NCI-H82 (cell line): ENCODE data around the gene IL12B.
"Not testable (repeated sequence)": the region's sequence is repeated elsewhere in the genome, so short reads cannot be mapped to it uniquely, and the experiment has no call there.

Source experiments
- DNase-seq: peaks from one replicate; lab custom pipeline; 2025; lab: John Stamatoyannopoulos, UW

The IL12B gene

DNA sequence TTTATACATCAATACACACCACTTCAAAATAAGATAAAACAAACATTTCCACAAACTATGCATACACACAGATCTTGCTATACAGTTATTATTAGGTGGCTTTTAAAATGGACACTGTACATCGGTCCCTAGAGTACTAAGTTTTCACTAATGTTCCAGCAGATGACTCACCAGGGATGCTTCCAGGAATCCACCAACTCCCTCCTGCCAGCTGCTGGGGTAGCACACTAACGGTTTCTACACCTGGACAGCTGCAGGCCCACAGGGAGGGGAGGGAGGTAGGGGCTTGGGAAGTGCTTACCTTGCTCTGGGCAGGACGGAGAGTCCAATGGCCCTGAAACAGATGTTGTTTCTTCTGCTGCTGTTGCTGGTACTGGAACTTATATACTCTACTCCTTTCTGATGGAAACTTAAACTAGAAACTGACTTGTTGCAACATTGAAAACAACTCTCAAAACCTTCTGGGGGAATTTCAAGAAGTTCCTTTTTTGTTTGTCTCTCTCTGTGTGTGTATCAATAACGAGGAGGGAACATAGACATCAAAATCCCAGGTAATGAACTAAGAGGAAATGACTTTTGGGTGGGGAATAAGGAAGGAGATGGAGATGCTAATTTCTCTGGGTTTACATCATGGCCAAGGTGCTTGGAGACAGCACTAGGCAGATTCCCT is at the start of gene IL12B:
TSS of gene IL12B (minus strand) at position 357 of the 670 bp plus-strand sequence. CDS start 3,705 bp downstream, outside the sequence.
- DNase-seq, result no peak

DNA sequence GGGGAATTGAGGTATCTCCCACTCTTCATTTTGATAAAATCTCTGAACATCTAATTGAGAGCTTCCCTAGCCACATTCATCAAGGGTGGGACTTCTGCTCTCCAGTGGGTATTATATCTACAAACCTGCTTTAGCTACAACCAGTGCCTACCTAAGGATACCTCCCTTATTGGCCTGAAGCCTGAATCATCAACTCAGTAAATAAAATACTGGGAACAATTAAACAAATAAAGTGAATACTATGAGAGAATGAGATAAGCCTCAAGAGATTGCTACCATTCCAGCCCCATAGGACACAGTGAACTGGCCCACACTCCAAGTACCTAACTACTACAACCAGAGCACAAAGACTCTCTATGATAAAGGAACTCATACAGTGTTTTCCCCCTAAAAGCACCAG is 47.4 kb upstream of the IL12B start:
- DNase-seq, result no peak

DNA sequence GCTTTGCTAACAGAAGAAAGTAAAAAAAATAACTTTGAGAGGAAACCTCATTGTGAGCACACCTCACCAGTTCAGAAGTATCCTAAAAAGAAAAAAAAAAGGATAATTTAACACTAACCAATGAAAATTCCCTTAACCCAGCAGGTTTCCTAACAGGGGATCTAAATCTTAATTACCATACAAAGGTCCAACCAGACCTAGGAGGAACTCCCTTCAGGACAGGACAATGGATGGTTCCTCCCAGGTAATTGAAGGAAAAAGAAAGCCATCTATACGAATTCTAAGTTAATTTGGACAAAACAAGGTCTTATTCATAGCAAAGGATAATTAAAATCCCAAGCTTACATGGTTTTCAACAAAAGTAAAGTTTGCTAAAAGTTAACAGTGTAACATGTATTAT is 37.6 kb upstream of the IL12B start:
- DNase-seq, result not testable (repeated sequence)

DNA sequence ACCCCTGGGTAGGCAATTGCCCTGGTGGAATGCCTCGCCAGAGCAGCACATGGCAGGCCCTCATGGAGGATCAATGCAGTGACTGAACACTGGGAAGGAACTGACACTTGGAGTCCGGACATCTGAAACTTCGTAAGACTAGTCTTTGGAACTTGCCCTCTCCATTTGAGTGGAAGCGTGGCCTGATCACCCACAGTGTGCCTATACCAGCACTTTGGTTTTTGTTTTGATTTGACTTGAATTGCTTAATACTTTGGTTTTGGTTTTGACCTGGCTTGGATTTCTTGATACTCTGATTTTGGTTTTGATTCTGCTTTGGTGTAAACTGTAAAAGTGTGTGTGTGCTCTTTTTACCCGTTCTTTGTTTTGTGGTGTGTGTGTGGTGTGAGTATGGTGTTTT is 36.5 kb upstream of the IL12B start:
- DNase-seq, result not testable (repeated sequence)

DNA sequence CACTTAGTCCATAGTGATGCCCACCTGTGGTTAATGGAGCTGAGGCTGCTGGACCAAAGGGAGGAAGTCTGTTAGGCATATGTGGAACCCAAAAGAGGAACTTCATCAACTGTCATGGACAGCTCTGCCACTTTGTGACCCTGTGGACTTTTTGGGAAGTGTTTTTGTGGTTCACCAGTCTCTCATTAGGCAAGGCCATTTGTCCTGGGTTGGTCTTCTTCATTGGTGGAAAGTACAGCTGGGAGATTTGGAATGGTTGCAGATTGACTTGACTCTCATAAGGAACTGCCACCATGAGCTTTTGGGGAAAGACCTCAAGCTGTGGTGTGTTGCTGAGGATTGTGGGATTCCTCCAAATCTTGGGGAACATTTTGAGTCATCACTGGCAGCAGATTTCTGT is 31.9 kb upstream of the IL12B start:
- DNase-seq, result no peak

DNA sequence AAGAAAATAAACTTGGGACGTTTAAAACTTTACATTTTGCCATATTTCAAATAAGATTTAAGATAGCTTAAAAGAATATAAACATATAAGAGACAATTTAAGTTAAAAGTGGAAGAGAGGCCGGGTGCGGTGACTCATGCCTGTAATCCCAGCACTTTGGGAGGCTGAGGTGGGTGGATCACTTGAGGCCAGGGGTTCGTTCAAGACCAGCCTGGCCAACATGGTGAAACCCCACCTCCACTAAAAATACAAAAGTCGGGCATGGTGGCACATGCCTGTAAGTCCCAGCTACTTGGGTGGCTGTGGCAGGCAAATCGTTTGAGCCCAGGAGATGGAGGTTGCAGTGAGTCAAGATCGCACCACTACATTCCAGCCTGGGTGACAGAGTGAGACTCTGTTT is 29.6 kb upstream of the IL12B start:
- not testable (repeated sequence) for DNase-seq

DNA sequence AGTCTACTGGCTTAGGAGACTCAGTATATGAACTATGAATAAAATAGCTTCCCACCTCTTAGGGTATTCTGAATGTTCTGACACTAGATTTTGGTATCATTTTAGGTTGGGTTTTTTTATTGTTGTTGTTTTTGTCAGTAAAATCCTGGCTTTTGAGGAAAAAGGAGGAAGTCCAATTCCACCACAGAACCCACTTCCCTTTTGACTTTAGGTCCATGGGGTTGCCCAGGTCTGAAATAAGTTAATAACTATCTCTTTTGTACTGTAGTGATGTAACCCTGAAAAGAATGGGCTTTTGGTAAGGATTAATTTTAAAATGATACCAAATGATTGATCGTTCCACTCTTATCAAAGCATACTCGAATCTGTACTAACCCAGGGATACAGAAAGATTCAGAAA is 29.1 kb upstream of the IL12B start:
- DNase-seq, result no peak

DNA sequence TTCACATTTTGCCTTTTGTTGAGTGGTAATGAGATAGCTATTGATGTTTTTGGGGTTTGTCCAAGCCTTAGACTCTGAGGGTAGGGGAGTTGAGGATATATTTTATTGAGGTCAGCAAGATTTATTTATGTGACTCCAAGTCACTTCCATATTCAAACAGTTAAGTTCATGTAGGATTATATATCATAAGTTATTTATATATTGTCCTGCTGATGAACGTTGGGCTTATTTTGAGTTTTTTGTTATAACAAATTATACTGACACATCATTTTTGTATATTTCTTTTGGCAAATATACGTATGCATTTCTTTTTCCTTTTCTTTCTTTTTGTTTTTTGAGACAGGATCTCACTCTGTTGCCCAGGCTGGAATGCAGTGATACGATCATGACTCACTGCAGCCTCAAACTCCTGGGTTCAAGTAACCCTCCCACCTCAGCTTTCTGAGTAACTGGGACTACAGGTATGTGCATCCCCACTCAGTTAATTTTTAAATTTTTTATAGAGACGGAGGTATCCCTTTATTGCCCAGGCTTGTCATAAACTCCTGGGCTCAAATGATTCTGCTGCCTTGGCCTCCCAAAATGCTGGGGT is 23.5 kb upstream of the IL12B start:
- no peak for DNase-seq

DNA sequence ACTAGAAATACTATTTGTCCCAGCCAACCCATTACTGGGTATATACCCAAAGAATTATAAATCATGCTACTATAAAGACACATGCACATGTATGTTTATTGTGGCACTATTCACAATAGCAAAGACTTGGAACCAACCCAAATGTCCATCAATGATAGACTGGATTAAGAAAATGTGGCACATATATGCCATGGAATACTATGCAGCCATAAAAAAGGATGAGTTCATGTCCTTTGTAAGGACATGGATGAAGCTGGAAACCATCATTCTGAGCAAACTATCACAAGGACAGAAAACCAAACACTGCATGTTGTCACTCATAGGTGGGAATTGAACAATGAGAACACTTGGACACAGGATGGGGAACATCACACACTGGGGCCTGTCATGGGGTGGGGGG is 20.4 kb upstream of the IL12B start:
- not testable (repeated sequence) for DNase-seq

DNA sequence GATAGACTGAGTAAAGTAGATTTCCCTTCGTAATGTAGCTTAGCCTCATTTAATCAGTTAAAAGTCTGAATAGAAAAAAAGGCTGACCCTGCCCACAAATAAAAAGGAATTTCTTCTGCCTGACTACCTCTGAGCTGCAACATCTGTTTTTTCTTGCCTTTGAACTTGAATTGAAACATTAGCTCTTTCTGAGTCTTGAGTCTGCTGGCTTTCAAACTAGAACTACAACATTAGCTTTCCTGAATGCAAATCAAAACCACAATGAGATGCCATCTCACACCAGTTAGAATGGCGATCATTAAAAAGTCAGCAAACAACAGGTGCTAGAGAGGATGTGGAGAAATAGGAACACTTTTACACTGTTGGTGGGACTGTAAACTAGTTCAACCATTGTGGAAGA is 19.9 kb upstream of the IL12B start:
- not testable (repeated sequence) for DNase-seq

DNA sequence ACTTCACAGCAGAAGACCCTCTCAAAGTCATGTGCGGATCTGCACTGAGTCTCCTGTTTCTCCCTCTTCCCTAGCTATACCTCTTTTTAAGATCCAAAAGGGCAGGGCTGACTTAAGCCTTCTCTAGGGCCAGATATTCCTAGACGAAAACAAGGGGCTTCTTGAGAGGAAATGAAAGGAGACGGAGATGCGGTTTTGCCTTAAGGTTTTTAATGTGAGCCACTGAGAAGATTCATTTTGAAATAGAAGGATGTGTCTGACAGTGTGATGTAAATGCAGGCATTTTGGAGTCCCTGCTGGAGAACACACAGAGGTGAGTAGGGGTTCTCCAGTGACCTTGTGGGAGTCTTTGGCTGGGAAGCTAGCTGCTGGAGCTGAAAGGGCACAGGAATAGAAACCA is 15.6 kb upstream of the IL12B start:
- no peak for DNase-seq

DNA sequence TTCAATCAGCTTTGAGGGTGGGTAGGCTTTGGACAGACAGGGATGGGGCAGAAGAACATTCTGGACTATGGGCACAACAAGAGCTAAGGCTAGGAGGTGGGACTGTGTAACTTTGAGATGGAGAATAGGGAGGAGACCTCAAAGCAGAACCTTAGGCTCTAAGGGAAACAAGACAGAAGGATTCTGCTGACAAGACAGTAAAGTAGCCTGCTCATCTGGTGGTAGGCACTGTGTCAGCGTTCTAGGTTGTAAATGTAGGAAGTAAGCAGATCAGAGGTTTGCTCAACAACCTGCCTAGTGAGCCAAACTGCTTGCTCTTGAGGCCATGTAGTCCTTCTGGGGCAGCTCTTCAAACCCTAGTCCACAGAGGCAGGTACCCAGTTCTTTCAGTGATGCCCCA is 15.0 kb upstream of the IL12B start:
- DNase-seq, result no peak

DNA sequence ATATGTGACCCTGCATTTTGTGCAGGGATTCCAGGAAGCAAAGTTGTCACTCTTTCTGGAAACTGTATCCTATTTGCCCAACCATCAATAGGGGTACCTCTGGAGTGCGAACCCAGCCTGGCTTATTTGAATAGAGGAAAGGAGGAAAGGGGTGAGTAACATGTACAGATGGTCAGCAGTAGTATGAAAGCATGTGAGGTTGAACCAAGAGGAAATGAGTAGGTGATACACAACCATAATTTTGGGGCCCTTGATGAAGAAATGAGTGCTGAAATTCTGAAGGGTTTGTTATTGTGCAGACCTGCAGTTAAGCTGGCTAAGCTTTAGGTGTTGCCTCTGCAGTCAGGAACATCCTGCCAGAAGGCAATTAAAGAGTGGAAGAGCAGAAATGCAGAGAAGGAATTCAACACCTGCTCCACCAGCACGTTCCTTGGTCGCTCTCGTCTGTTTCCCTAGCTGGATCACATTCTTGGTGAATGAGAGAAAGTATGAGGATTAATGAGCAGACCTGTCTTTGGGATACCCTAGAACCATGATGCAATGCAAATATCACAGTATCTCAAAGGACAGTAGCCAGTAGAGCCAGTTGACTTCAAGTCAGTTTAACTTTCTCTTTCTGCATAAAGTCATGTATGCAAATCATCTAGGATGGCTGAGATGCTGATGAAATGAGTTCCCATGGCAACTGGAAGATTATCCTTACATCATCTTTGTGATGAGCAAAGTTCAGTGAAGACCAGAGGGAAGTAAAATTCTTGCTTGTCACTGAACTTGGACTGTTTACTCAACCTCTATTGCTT is 13.2 kb upstream of the IL12B start:
- no peak for DNase-seq

DNA sequence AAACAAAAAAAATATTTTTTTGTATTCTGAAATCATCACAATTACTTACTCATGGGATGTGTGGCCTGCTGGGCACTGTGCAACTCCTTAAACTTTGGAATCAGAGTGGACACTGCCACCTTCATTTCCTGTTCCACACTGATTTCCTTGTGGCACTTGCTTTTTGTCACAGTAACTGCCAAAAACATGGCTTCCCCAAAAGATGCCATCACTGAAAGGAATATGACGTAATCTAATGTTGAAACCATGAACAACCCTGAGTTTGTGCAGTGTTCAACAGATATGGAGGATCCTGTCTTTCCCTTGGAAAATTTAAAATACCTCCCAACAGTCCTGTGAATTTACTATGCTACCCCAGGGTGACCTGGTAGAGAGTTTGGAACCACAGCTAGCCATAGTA is 12.6 kb upstream of the IL12B start:
- DNase-seq, result no peak

DNA sequence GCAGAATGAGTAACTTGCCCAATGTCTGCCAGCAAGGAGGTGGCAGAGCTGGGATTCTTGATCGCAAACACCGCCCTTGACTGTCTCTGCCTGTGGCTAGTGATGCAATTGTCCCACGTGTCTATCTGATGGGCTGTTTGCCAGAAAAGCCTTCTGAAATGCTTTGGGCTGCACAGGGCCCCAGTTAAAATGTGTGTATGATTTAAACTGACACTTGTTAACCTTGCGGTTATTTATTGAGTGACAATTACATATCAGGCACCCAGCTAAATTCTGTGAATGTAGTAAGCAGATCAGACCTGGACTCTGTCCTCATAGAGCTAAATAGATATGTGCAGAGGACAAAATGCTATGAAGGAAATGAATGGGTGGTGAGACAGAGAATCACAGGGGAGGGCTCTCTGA is 11.6 kb upstream of the IL12B start:
- DNase-seq, result no peak

DNA sequence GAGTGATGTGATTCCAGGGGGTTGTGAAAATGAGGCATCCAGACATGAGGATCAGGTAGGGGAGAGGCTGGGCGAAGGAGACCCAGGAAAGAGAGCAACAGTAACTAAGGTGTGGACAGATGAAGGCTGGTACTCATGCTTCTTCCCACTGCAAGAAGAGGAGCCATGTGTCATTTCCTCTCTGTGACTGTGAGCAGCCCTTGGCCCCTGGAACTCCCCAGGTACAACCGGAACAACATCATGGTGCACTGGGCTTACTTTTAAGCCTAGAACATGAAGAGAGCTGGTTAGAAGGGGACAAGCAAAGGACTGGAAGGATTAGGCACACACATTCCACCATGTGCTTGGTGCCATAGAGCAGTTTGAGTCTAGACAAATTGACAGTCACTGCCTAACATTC is 10.9 kb upstream of the IL12B start:
- DNase-seq, result no peak

DNA sequence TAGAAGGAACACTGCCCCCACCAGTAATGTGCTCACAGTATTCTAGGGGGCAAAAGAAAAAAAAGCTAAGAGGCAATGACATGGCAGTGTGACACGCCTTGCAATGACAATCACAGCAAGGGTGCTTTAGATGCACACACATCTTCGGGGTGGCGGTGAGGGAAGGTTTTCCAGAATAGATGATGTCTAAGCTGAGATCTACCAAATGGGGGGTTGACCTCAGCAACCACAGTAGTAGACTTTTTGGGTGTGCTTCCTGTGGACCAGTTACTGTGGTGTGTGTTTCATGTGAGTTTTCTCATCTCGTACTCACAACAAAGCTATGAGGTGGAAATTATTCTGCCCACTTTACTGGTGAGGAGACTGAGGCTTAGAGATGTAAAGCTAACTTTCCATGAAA is 10.2 kb upstream of the IL12B start:
- no peak for DNase-seq

DNA sequence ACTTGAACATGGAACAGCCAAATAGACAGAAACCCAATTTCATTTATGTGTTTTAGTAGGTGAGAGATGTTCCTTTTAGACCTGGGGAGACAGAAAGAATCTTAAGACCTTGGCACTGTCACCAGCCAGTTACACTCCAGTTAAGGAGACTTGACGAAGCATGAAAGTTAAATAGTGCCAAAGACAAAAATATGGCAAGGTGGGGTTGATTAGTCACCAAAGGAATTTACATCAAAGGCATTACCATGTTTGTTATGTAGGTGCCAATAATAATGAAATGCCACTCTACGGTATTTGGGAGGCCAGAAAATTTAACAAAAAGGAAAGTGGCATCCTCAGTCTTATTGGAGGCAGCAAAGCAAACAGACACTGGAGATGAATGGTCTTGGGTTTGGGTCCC is 9.2 kb upstream of the IL12B start:
- no peak for DNase-seq

DNA sequence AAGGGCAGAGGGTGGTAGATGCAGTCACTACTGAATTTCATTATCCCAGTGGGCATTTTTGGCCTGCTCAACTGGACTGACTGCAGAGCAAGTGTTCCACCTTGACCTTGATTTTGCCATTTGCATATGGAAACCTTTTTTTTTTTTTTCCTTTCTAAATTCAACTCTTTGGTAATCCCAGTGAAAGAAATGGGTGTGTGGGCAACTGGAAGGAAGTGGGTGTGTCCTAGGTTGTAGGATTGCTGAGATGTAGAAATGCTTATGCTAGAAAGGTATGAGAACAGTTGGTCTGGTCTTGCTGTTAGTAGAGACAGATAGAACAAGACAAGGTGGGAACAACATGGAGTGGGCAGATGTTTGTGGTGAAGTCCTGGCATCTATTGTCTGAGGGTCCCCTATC is 7.8 kb upstream of the IL12B start:
- DNase-seq, result no peak

DNA sequence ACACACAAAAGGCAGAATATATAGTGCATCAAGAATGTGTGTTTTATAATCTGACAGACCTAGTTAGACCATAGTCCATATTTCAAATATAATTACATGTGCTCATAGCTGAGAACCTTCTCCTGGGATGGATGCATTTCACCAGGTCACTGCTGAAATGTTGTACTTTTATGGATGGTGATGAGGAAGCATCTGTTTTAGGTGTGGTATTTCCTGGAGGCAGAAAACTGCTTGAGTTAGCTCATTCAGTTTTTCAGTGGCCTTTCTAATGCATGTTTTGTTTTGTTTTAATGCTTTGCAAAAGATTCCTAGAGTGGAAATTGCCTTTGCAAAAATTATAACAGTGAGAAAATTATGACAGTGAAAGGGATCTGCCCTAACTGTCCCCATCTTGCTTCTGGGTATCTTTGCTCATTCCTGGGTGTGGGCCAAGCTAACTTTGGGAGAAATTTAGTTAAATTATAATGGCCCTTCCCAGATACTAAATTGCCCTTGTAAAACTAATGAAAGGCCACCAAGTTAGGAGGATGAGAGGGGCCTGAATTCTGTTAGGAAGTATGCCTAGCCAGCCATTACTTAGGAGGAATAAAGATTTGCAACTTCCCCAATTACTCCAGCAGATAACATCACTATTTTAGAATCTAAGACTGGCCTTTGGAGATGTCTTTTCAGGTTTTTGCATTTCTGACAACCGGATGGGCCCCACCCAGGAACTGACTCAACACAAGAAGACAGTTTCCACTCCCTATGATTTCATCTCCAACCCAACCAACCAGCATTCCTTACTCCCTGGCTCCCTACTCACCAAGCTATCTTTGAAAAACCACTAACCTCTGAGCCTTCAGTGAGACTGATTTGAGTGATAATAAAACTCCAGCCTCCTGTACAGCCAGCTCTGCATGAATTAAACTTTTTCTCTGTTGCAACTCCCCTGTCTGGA is 7.0 kb upstream of the IL12B start:
- DNase-seq, result no peak

DNA sequence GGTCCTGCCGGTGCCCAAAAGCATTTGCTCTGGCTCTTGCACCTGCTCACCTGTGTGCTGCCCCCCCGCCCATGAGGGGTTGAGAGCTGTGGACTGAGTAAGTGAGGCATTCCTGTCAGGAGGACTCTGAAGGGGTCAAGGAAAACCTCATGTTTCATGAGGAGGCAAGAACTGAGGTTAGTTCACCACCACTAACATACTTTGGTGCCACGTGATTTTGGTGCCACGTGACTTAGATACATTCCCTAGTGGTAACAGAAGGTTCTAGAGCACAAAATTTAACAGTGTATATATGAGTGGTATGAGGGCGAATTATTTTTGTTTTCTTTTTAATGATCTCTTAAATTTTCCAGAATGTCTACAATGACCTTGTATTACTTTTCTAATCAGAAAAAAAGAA is 6.3 kb upstream of the IL12B start:
- DNase-seq, result no peak

DNA sequence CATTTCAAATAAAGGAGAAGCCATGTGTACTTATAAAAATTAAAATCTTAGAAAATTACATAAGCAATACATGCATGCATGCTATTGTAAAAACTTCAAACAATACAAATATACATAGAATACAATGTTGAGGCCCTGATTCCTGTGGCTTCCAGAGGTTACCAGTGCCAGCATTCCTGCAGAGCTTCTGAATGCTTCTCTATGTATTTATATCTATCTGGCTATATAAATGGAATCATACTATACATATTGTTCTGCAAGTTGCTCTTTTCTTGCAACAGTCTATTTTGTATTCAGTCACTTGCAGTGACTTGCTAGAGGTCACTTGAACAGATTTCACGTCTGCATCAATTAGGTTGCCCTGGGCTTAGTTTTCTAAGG is 3.2 kb upstream of the IL12B start:
- no peak for DNase-seq
